Duodenal mucosa (tissue), 2 donors: ENCODE results near the gene NSF.
"Not testable (repeated sequence)": the region's sequence is repeated elsewhere in the genome, so short reads cannot be mapped to it uniquely, and the experiment has no call there.

Source experiments
- H3K27ac ChIP-seq: one replicate; pipeline ENCODE4 v1.7.0; 2013; ENCODE audit warnings: low read depth, low read length
- H3K27me3 ChIP-seq, 2 donors: one replicate each; pipeline ENCODE4 v1.7.0; 2013; ENCODE audit warnings: low read length in 2 of 2, control low read depth in 1 of 2; ENCODE audit not compliant: insufficient read depth in 2 of 2, control insufficient read depth in 1 of 2
- H3K36me3 ChIP-seq, 2 donors: one replicate each; pipeline ENCODE4 v1.7.0; 2013; ENCODE audit warnings: low read length in 2 of 2, control low read depth in 1 of 2; ENCODE audit not compliant: insufficient read depth in 2 of 2, control insufficient read depth in 1 of 2
- H3K4me1 ChIP-seq, 2 donors: one replicate each; pipeline ENCODE4 v1.7.0; 2013; ENCODE audit warnings: low read length in 2 of 2, control low read depth in 1 of 2; ENCODE audit not compliant: insufficient read depth in 2 of 2, control insufficient read depth in 1 of 2
- H3K4me3 ChIP-seq, 2 donors: one replicate each; pipeline ENCODE4 v1.7.0; 2013; ENCODE audit warnings: low read length in 2 of 2, low read depth in 1 of 2
- H3K9ac ChIP-seq, 2 donors: one replicate each; pipeline ENCODE4 v1.7.0; 2013; ENCODE audit warnings: low read length in 2 of 2, low read depth in 1 of 2
- H3K9me3 ChIP-seq, 2 donors: one replicate each; pipeline ENCODE4 v1.7.0; 2013; ENCODE audit warnings: low read length in 2 of 2, control low read depth in 1 of 2; ENCODE audit not compliant: control insufficient read depth in 1 of 2

The NSF gene

DNA sequence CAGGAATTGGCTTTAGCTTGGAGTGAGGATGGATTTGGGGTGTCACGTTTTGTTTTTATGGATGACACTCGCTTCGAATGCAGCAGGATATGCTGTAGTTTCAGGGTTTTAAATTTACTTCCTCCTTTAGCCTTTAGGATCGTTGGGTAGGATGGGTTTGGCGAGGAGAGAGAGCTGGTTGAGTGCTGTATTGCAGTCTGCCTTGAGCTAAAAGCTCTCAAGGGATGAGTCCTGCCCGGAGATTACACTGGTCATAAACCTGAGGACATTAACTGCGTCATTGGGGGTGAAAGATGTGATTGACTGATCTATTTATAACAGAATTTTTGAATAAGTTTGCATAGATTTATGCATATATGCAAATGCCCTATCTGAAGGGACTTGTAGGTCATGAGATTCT, 863 bp downstream of the NSF start:
- H3K27me3 ChIP-seq, H3K36me3 ChIP-seq, H3K4me1 ChIP-seq, H3K9ac ChIP-seq, H3K9me3 ChIP-seq, H3K27ac ChIP-seq, H3K4me3 ChIP-seq: not testable (repeated sequence)

DNA sequence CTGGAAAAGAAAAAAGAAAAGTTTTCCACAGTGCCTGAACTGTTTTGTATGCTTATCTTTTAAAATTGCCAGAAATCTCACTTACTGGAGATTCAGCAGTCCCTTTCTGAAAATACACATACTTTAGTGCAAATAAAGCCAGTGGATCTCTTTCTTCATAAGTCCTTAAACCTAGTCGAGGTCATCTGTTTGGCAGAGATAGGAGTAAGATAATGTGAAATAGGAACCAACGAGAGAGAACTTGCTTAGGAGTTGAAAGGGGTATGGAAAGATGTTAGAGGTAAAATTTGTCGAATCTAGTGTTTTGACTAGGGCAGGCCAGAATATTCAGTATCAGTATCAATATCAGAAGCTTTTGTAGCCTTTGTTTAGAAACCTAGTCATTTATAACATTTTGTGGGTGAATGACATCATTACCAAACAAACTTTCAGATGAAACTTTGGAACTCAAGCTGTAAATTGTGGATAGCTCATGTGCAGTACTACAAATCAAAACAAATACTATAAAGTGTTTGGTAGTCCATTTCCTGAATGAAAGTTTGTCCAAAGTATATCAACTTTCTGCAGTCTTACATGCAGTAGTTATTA, 8.0 kb downstream of the NSF start:
- not testable (repeated sequence) for H3K27me3 ChIP-seq, H3K4me3 ChIP-seq, H3K27ac ChIP-seq

DNA sequence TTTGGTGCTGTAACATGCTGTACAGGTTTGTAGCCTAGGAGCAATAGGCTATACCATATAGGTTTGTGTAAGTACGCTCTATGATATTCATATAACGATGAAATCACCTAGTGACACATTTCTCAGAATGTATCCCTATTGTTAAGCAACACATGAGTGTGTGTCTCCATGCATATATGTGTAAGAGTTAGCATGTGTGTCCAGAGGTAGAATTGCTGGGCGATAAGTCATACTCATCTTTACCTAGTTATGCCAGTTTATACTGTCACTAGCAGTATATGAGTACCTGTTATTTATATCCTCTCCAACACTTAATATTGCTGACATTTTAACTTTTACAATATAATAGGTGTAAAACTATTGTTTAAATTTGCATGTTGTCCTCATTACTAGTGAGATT, 10.3 kb downstream of the NSF start:
- not testable (repeated sequence) for H3K4me3 ChIP-seq, H3K36me3 ChIP-seq, H3K27me3 ChIP-seq, H3K27ac ChIP-seq, H3K9ac ChIP-seq, H3K4me1 ChIP-seq, H3K9me3 ChIP-seq

More for the DNA sequence above, 8.0 kb downstream of the NSF start:
- not testable (repeated sequence) for H3K9me3 ChIP-seq, H3K4me1 ChIP-seq, H3K36me3 ChIP-seq, H3K9ac ChIP-seq

DNA sequence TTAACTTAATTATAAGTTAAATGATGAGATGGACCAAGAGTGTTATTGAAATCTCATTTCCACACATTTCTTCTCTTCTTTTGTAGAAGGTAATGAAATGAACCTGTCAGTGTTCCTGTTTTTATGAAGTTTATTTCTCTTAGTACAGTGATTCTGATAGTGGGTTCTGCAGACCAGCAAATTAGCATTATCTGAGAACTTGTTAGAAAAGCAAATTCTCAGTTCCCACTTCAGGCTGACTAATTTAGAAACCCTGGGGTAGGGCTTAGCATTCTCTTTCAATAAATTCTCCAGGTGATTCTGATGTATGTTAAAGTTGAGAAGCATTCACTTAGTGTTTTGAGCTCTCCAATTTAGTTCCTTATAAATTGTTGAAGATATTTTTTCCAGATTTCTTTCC, 12.7 kb downstream of the NSF start:
- not testable (repeated sequence) for H3K4me1 ChIP-seq, H3K9me3 ChIP-seq, H3K27ac ChIP-seq, H3K36me3 ChIP-seq, H3K9ac ChIP-seq, H3K4me3 ChIP-seq, H3K27me3 ChIP-seq

DNA sequence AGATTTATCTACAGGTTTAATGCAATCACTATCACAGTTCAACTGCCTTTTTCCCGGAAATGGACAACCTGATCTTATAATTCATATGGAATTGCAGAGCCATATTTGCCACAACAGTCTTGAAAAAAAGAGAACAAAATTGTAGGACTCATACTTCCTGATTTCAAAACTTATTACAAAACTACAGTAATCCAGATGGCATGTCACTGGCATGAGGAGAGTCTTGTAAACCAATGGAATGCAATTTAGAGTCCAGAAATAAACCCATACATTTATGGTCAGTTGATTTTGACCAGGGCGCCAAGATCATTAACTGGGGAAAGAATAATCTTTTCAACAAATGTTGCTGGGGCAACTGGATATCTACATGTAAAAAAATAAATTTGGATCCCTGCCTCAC, 20.8 kb downstream of the NSF start:
- H3K36me3 ChIP-seq, H3K4me3 ChIP-seq, H3K4me1 ChIP-seq, H3K9me3 ChIP-seq, H3K27ac ChIP-seq, H3K27me3 ChIP-seq, H3K9ac ChIP-seq: not testable (repeated sequence)

DNA sequence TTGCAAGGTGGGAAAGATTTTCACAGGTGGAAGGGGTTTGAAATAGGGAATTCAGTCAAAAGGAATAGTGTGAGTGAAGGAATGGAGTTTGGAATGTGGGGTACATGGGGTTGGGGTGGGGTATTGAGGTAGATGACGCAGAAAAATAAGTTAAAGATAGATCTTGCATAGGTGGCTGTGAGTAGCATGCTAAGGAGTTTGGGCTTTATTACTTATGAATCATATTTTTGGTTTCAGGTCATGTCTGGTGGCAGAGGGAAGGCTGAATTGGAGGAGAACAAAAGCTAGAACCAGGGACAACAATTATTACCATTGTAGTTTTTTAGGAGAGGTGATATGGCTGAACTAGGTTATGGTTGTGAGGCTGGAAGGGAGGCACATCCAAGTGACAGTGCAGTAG, 23.4 kb downstream of the NSF start:
- H3K4me1 ChIP-seq, H3K9ac ChIP-seq, H3K9me3 ChIP-seq, H3K27ac ChIP-seq, H3K27me3 ChIP-seq, H3K36me3 ChIP-seq, H3K4me3 ChIP-seq: not testable (repeated sequence)

DNA sequence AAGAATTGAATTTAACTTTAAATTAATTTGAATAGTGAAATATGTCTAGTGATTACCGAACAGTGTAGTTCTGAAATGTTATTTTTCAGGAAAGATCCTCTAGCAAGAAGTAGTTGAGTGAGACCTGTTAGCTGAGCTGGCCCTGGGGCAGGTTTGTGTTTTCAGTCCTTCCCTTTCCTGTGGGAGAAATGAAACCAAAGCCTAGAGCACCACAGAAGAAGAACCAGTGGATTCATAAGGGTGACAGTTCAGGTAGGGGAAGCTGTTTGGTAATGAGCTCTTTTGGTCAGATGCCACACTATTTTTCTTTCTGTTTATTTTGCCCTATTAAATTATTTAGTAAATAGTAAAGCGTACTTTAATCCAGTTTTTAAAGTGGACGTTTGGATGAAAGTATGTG, 26.7 kb downstream of the NSF start:
- H3K9ac ChIP-seq, H3K4me3 ChIP-seq, H3K27ac ChIP-seq, H3K27me3 ChIP-seq, H3K9me3 ChIP-seq, H3K36me3 ChIP-seq, H3K4me1 ChIP-seq: not testable (repeated sequence)

DNA sequence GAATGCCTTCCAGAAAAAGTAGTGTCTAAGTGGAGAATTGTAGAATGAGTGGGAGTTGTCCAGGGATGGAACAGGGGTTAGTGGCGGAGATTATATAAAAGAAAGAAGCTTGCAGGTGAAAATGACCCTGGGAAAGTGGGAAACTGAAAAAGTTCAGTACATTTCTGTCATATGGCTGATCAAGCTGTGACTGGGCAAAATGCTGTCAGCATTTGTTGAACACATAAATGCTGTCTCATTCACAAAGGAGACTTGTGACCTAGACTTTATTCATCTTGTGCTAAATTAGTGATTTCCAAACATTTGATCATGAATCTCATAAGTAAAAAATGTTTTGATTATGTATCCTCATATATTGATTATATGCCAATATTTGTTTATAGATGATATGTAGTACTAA, 28.5 kb downstream of the NSF start:
- not testable (repeated sequence) for H3K4me3 ChIP-seq, H3K9me3 ChIP-seq, H3K27ac ChIP-seq, H3K27me3 ChIP-seq, H3K36me3 ChIP-seq, H3K9ac ChIP-seq, H3K4me1 ChIP-seq

DNA sequence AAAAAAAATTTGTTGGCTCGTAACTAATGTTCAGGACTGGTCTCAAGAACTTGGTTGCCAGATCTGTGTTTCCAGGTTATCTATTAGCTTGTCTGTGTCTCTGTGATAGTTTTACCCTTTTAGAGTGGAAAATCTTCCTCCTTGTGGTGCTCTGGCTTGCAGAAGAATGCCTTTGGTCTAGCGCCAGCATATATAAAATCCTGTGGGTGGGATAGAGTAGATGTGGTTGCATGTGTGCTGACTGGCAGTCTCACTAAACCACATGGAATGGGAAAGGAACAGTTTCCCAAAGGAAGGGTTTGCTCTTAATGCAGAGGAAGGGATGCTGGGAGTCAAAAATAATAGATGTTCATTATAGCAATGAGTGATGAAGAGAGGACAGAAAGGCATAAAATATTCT, 33.3 kb downstream of the NSF start:
- H3K4me1 ChIP-seq, H3K27me3 ChIP-seq, H3K9me3 ChIP-seq, H3K9ac ChIP-seq, H3K4me3 ChIP-seq, H3K36me3 ChIP-seq, H3K27ac ChIP-seq: not testable (repeated sequence)

DNA sequence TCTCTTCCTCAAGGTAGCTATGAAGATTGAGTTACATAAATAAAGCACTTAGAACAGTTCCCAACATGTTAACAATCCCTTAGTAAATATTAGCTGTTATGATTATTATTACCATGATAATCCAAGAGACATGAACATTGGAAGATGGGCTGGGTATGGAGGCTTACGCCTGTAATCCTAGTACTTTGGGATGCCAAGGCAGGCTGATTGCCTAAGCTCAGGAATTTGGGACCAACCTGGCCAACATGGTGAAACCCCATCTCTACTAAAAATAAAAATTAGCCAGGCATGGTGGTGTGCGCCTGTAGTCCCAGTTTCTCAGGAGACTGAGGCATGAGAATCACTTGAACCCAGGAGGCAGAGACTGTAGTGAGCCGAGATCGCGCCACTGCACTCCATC, 34.3 kb downstream of the NSF start:
- H3K9me3 ChIP-seq, H3K4me3 ChIP-seq, H3K27ac ChIP-seq, H3K36me3 ChIP-seq, H3K9ac ChIP-seq, H3K4me1 ChIP-seq, H3K27me3 ChIP-seq: not testable (repeated sequence)

DNA sequence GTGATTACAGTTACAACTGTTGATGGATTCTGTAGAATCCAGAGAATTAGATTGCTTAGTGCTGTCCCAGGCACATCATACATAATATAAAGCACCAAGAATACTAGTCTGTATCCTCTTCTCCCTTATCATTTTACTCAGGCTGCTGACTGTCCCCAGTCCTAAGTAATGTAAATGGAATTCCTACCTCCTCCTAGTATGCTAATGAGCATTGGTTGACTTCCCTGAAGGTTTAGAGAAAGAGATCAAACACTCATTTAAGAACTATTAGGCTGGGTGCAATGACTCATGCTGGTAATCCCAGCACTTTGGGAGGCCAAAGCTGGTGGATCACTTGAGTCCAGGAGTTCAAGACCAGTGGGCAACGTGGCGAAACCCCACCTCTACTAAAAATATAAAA, 37.0 kb downstream of the NSF start:
- not testable (repeated sequence) for H3K36me3 ChIP-seq, H3K4me3 ChIP-seq, H3K27me3 ChIP-seq, H3K9me3 ChIP-seq, H3K4me1 ChIP-seq, H3K27ac ChIP-seq, H3K9ac ChIP-seq
